ENCODE data around the gene H2BK1.

- TF ChIP-seq CTCF (IDR thresholded peaks at IDR 0.05) (no peak), POLR2A (IDR thresholded peaks at IDR 0.05) (no peak)
Observed at GRCh38 chr7:151194188-151194587, 16.1 kb downstream of the H2BK1 start.

Data from right lobe of liver (tissue), 4 donors.